Left lung (tissue), 10 donors: ENCODE data around the gene CNPY4. TPM values are rescaled to one million over a fixed set of nuclear protein-coding genes. Genes with fewer than 3 reads are reported as not detected.

ENCODE experiments used
- ATAC-seq: fragments of 200-7000 bp; cut with Tn5 transposase; one replicate; pipeline ENCODE4 v1.9.1; 2020; ENCODE audit warnings: moderate library complexity
- DNase-seq, 4 donors: peaks; one replicate each; pipeline ENCODE4 v3.0.0-alpha.2; 2013 to 2020
- H3K27ac ChIP-seq, 2 donors: fragments of 200-600 bp; sonication (generic) in 1 of 2; one replicate each; pipeline versions ENCODE4 v1.5.0 to v1.8.0; 2020 to 2021
- H3K27me3 ChIP-seq, 2 donors: fragments of 200-600 bp; sonication (generic) in 1 of 2; one replicate each; pipeline versions ENCODE4 v1.5.0 to v1.8.0; 2020 to 2021
- H3K36me3 ChIP-seq, 2 donors: fragments of 200-600 bp; sonication (generic) in 1 of 2; one replicate each; pipeline versions ENCODE4 v1.5.0 to v1.8.0; 2020 to 2021
- H3K4me1 ChIP-seq, 2 donors: fragments of 200-600 bp; one replicate each; pipeline ENCODE4 v1.8.0; 2021
- H3K4me3 ChIP-seq, 2 donors: fragments of 200-600 bp; sonication (generic) in 1 of 2; one replicate each; pipeline versions ENCODE4 v1.5.0 to v1.8.0; 2020 to 2021; ENCODE audit warnings: mild to moderate bottlenecking in 1 of 2
- H3K9me3 ChIP-seq, 2 donors: fragments of 200-600 bp; sonication (generic) in 1 of 2; one replicate each; pipeline versions ENCODE4 v1.5.0 to v1.8.0; 2020 to 2021
- CTCF ChIP-seq, 2 donors: fragments of 200-600 bp; sonication (generic) in 1 of 2; IDR thresholded peaks; one replicate each; pipeline versions ENCODE4 v1.5.0 to v1.8.0; 2021; ENCODE audit warnings: antibody characterized with exemption in 2 of 2
- intact Hi-C, 2 donors: fragments of 100-400 bp; cut with DNase I; formaldehyde crosslinking; loops; one replicate each; pipeline versions ENCODE4 v1.11.2 to v1.14.2; 2022
- polyA plus RNA-seq, 6 donors: library from polyadenylated mRNA; unstranded; fragments of 120-200 nt; gene quantifications; one replicate each; pipeline ENCODE4 v1.2.1, GENCODE V29; 2013; ENCODE audit not compliant: insufficient read length in 6 of 6
- total RNA-seq, 2 donors: library from RNA; stranded (reverse); fragmentation: NEBNext Ultra II Directional; extraction: Animal tissue kit (Norgen Biotek cat#: 25700); gene quantifications; one replicate each; pipeline ENCODE4 v1.2.1, GENCODE V29; 2021
- donor health status: DM: no; HTN: yes; CAD: no.
- donor health status: DM: no; HTN: no; CAD: no.

CNPY4 gene
- total and polyA plus RNA-seq, 8 donors: 15.1 to 54.1 (median 39.8) TPM

GRCh38 chr7:100102950-100103840, 16.2 kb upstream of the CNPY4 start:
- H3K4me1 ChIP-seq: peaks cover 20 to 22% of the 10 kb centered on the region in 2 donors
- no peak for TF ChIP-seq CTCF (IDR thresholded peaks at IDR 0.05)
- DNase-seq: no peak
- intact Hi-C loops: no loop called here
- H3K36me3 ChIP-seq: peaks cover 0 to 65% of the 10 kb centered on the region in 2 donors
- peak overlapping the region in 1 of 2 donors; percentile 90 for H3K4me3 ChIP-seq
- ATAC-seq: no peak
- H3K27ac ChIP-seq: no peak overlapping the region
- no peaks in the 10 kb centered on the region for H3K9me3 ChIP-seq
- no peaks in the 10 kb centered on the region for H3K27me3 ChIP-seq

GRCh38 chr7:100105534-100105933, 13.9 kb upstream of the CNPY4 start:
- no peak overlapping the region for H3K4me3 ChIP-seq
- ATAC-seq: no peak
- no peaks in the 10 kb centered on the region for H3K27me3 ChIP-seq
- no peak for DNase-seq
- no peak overlapping the region for H3K27ac ChIP-seq
- peaks cover 4 to 8% of the 10 kb centered on the region in 2 donors for H3K4me1 ChIP-seq
- peaks cover 0 to 75% of the 10 kb centered on the region in 2 donors for H3K36me3 ChIP-seq
- intact Hi-C loops: no loop called here
- no peak for TF ChIP-seq CTCF (IDR thresholded peaks at IDR 0.05)
- H3K9me3 ChIP-seq: no peaks in the 10 kb centered on the region

DNA sequence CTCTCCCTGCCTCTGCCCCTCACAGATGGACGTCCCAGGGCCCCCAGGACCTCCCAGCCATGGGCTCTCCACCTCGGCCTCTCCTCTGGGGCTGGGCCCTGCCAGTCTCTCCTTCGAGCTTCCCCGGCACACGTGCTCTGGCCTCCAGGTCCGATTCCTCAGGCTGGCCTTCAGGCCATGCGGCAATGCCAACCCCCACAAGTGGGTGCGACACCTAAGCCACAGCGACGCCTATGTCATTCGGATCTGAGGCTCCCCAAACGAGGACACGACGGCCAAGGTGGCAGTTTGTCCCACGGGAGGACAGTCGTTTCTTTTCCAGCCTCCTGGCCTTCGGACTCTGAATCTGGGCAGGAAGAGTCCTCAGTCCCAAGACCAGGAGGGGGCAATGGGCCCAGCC, 12.8 kb upstream of the CNPY4 start:
- H3K27me3 ChIP-seq: no peaks in the 10 kb centered on the region
- DNase-seq (no peak), ATAC-seq (no peak)
- intact Hi-C loops: no loop called here
- peaks cover 0 to 86% of the 10 kb centered on the region in 2 donors for H3K36me3 ChIP-seq
- peaks cover 4 to 8% of the 10 kb centered on the region in 2 donors for H3K4me1 ChIP-seq
- no peak for TF ChIP-seq CTCF (IDR thresholded peaks at IDR 0.05)
- no peak overlapping the region for H3K4me3 ChIP-seq
- H3K9me3 ChIP-seq: no peaks in the 10 kb centered on the region
- no peak overlapping the region for H3K27ac ChIP-seq

DNA sequence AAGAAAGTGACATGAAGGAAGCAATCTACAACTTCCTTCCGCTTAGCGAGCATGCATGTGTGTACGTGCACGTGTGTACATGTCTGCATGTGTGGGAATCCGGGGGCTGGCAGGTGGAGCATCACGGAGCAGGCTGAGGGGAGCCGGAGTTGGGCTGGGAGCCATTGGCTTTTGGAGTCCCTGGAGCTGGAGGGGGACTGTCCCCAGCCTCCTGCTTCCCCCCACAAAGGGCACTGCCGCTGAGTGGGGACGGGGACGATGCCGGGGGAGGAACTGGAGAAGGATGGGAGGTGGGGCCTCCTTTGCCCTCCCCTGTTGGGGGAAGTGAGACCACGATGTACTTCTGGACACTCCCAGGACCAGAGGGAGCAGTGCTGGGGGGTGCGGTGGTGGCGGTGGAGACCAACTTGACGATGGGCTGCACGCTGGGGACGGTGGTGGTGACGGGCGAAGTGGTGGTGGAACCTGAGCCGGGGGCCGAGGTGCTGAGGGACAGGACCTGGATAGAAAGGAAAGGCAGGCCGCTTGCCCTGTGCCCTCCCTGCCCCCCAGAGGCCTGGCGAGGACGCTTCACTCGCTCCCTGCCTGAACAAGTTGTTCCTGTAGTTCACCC, 12.2 kb upstream of the CNPY4 start:
- Histone ChIP-seq H3K27ac (no peak overlapping the region), H3K9me3 (no peaks in the 10 kb centered on the region), H3K4me3 (no peak overlapping the region), H3K36me3 (peaks cover 0 to 92% of the 10 kb centered on the region in 2 donors), H3K4me1 (peaks cover 4% of the 10 kb centered on the region in 2 donors), H3K27me3 (no peaks in the 10 kb centered on the region)
- peak in 1 of 4 donors; percentile 69 for DNase-seq
- intact Hi-C loops: no loop called here
- no peak for TF ChIP-seq CTCF (IDR thresholded peaks at IDR 0.05)
- ATAC-seq: no peak

- Histone ChIP-seq H3K27ac (no peak overlapping the region), H3K4me1 (no peaks in the 10 kb centered on the region), H3K4me3 (no peak overlapping the region), H3K36me3 (peaks cover 0 to 99% of the 10 kb centered on the region in 2 donors), H3K27me3 (no peaks in the 10 kb centered on the region), H3K9me3 (no peaks in the 10 kb centered on the region)
- intact Hi-C loops: no loop called here
- DNase-seq: peak in 1 of 4 donors; percentile 63
- ATAC-seq: no peak
- TF ChIP-seq CTCF (IDR thresholded peaks at IDR 0.05): no peak
Observed at GRCh38 chr7:100107890-100108289, 11.5 kb upstream of the CNPY4 start.
